NOMO-1 treated with DMSO at 0.1 percent for 48 hours (cell line): ENCODE data around the gene ARHGAP15.

Experiments used
- DNase-seq: peaks from one replicate; lab custom pipeline; 2025; ENCODE audit not compliant: unreplicated experiment; lab: John Stamatoyannopoulos, UW

Gene ARHGAP15

GRCh38 chr2:143736904-143737303, 607.7 kb downstream of the ARHGAP15 start:
- no peak for DNase-seq

- no peak for DNase-seq
Measured at GRCh38 chr2:143740431-143740830, 611.2 kb downstream of the ARHGAP15 start.

DNA sequence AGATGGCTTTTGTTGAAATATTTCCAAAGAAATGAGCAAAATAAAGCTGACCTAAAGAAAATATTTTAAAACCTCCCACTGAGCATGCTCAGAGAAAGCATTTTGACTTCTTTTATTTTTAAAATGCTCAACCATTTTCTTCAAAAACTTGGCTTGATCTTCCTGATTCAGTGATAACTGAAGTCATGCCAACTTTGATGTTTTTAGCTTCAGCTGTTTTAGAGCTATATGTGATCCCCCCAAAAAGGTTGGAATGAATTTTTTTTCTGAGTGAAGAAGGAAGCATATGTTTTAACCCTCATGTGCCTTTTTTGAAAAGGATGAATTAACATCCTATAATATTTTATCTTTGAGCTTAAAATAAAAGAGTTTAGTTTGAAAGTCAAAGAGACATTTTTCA, 612.0 kb downstream of the ARHGAP15 start:
- DNase-seq: no peak

DNA sequence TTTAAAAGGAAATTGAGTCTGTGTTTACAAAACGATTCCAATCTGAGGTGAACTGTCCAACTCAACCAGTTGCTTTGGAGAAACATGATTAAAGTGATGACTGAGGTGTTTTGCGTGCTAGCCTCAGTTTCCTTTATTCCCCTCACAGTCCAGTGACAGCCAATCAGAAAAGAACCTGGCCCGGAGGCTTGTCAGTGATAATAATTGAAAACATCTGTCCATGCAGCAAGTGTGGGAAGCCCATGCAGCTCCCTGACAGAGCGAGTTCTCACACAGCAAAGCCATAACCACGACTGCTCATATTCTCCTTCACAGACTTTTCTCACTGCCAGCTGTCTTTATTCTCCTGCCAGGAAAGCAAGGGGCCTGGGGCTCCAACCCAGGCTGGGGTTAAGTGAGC, 613.4 kb downstream of the ARHGAP15 start:
- no peak for DNase-seq

- DNase-seq: no peak
Measured at GRCh38 chr2:143744114-143744513, 614.9 kb downstream of the ARHGAP15 start.

DNA sequence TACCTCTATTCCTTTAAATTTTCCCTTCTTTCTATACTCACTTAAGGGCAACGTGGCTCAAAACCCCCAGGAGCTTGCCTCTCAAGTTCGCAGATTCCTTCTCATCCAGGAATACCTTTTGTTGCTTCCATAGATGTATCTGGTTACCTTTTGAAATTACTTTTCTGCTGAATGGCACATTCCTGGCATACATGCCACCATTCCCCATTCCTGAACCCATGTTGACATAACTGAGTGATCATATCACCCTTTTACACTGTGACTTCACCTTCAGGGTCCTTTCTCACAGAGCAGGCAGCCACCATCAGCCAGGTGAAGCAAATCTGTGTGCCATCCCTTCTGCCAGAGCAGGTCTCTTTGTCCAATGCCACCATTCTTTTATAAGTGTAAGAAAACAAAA, 615.8 kb downstream of the ARHGAP15 start:
- no peak for DNase-seq

DNA sequence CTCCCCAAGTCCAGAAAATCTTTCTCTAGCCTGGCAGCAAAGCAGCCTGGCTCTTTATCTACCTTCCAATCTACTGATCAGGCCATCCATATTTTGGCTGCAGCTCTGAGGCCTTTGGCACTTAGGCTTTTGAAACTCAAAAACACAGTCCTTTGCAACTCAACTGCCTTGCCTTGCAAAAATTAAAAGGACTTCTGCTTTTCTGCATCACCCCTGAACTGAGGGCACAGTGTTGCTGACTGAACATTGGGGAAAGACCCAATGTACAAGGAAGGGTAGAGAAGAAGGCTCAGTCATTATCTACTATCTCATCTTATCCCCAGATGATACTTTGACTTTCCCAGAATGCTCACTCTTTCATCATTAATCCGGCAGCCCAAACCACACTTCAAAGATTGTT, 625.5 kb downstream of the ARHGAP15 start:
- no peak for DNase-seq

DNA sequence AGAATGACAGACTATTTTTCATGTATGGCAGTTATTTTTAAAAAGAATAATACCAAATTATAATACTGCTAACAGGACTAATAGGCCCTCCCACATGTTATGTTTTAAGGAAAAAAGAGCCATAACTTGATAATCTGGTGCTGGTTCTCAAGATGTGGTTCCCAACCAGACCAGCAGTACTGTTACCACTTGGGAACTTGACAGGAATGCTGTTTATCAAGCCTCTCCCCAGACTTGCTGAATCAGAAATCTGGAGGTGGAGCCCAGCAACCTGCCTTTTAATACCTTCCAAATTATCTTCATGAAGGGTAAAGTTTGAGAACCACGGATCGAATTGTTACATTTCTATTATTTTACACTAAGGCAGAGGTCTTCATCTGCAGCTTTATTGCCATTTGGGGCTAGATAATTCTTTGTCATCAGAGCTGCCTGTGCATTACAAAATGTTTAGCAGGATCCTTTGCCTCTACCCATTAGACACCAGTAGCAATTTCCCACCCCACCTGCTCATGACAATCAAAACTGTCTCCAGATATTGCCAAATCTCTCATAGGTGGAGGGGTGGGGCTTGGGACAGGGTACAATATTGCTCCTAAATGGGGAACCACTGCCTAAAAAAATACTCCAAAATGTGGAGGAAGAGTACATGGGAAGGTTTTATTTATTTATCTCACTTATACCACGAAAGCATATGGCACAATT, 629.6 kb downstream of the ARHGAP15 start:
- no peak for DNase-seq

- DNase-seq: no peak
Measured at GRCh38 chr2:143759455-143759854, 630.2 kb downstream of the ARHGAP15 start.

DNA sequence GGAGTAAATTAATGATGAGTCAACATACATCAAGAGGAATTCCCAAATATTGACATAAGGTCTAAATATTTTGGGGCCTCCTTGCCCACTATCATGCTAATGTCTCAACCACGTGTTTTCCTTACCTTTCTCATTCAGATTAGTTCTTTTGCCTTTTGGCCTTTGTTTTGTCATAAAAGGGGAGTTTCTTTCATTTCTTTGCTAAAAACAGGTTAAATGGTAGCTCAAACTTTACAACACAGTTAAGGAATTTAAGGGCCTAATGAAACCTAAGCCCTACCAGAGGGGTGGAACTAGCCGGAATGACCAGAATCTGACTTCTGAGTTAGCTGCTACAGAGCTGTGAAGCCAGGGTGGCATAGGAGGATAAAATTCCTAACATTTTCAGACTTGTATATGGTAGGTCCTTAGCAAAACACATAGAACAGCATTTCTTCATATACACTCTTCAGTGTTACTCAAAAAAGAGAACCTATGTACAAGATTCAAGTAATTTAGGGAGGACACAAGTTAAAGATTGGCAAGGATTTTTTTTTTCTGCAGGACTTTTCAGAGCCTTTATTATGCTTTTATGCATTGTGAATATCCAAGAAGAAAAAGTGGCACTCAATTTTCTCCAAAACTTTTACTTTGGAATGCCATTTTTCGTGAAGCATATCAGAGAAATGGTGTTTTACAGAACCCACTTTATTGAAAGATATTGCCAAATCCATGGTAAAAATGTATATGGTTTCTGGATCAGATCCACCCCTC, 633.1 kb downstream of the ARHGAP15 start:
- DNase-seq: no peak

DNA sequence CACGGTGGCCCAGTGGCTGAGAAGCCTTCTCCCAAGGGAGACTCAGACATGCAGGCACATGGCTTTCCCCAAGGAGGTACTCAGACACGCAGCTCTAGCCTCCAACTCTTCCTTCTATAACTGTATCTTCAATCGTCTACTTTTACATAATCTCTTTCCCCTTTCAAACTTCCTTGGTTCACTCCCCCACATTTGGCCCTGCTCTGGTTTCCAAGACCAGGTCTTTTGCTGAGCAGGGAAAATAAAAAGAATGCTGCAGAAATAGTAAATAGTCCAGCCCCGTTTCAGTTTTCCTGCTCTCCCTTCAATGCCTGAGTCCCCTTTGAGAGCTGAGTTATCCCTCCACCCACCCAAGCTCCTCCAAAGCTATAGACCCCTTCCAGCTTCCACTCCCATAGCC, 635.0 kb downstream of the ARHGAP15 start:
- DNase-seq: no peak

- DNase-seq: no peak
Measured at GRCh38 chr2:143764706-143765105, 635.5 kb downstream of the ARHGAP15 start.

GRCh38 chr2:143768991-143769390, 639.8 kb downstream of the ARHGAP15 start:
- no peak for DNase-seq

GRCh38 chr2:143771939-143772338, 642.7 kb downstream of the ARHGAP15 start:
- no peak for DNase-seq

- DNase-seq: no peak
Measured at GRCh38 chr2:143776526-143777297, 647.5 kb downstream of the ARHGAP15 start.

GRCh38 chr2:143779021-143779420, 649.8 kb downstream of the ARHGAP15 start:
- no peak for DNase-seq

DNA sequence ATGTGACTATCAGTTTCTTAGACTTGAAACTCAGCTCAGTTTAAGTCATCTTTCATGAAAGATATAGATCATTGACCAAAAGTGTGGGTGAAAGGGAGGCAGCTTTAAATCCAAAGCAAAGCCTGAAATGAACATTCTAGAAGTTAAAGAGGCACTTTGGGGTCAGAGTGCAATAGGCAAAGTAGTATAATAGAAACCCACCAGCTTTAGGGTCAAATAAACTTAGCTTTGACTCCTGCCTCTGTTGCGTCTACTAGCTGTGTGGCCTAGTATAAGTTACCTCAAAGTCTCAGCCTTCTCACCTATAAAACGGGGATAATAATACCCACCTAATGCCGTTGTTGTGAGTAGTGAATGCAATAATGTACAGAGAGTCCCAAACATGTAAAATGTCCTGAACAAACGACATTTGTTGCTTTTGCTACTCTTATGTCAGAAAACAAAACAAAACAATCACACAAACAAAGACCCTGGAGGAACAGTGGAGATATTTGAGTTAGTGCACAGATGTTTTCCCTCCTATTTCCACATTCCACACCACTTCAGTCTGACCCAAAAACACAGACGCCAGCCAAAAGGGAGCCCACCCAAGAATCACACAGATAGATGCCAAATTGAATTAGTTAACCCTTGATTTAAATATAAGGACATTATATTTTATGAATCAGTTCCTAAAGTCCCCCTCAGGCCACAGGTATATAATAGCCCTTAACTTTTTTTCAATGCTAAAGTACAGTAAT, 657.0 kb downstream of the ARHGAP15 start:
- DNase-seq: no peak

DNA sequence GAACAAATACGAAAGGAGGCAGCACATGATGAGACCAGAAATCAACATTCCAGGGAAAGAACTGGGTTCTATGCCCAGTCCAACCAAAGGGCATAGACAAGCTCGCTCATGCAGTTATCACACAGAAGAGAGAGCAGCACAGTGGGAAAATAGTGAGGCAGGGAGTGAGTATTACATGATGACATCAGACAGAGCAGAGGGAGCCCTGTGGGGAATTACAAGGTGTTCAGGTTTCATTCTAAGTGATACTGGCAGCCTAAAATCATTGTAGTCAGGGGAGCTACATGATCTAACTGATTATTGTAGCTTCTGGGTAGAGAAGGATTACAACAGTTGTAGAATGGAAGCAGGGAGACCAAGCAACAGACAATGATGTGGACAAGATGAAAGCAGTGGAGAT, 658.5 kb downstream of the ARHGAP15 start:
- DNase-seq: no peak

DNA sequence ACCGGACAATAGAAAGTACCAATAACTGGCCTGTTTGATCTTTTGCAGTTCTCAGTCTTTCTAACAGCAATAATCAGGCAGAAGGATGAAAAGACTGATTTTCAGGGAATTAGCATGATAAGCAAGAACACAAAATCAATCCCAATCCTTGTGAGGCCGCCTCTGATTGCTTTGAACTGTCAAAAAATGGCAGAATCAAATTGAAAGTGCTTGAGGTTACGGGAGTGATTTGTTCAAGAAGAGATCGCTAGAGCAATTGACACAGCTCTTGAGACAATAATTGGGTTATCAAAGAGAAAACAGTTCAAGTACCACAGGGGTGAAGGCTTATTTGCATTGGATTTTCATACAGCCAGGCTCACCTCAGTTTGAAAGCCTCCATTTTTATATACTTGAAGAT, 663.4 kb downstream of the ARHGAP15 start:
- no peak for DNase-seq

DNA sequence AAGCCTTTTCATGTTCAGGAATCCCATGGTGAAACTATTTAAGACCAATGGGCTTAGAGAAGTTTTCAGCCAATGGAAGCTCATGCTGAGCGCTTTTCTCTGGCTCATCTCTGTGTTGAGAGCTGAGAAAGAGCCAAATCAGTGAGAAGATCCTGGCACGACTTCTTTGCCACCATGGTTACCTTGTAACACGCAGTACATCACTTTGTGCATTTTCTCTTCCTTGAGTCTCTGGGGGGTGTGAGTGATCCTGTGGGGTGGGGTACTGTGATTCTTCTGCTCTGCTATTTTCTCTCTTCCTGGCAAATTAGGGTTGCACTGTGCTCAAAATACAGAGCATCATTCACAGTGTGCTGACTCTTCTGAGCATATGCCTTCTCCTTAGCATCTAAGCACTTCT, 664.2 kb downstream of the ARHGAP15 start:
- DNase-seq: no peak

DNA sequence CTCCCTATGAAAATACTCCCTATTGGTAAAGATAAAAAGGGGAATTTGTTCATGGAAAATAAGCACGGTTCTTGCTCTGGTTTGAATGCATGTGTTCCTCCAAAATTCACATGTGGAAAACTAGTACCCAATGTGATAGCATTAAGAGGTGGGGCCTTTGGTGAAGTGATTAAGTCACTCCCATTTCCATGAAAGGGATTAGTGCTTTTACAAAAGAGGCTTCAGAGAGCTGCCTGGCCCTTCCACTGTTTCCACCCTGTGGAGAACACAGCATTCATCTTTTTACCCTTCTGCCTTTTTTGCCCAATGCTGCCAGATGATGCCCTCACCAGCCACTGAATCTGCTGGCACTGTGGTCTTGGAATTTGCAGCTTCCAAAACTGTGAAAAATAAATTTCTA, 666.8 kb downstream of the ARHGAP15 start:
- DNase-seq: no peak
